Measurements from ENCODE around the gene IGFALS.

The IGFALS gene

DNA sequence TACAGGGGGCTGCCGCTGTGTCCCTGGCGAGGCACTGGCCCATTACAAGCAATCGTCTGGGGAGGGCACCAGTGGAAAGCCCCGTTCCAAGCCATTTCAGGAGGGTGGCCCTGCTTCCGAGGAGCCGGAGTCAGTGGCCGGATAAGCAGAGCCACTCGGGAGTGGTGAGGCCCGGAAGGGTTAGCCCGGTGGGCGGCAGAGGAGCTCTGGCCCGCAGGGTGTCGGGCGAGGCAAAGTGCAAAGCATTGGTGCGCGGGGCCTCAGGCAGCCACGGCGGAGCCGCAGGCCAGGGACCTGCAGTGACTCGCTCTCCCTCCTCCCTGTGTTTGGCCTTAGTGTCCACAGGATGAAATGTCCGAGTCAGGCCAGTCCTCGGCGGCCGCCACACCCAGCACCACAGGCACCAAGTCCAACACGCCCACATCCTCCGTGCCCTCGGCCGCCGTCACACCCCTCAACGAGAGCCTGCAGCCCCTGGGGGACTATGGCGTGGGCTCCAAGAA, 46.8 kb downstream of the IGFALS start:
- no peak overlapping the region for H3K4me3 ChIP-seq (ENCODE audit: low read depth, low read length)

DNA sequence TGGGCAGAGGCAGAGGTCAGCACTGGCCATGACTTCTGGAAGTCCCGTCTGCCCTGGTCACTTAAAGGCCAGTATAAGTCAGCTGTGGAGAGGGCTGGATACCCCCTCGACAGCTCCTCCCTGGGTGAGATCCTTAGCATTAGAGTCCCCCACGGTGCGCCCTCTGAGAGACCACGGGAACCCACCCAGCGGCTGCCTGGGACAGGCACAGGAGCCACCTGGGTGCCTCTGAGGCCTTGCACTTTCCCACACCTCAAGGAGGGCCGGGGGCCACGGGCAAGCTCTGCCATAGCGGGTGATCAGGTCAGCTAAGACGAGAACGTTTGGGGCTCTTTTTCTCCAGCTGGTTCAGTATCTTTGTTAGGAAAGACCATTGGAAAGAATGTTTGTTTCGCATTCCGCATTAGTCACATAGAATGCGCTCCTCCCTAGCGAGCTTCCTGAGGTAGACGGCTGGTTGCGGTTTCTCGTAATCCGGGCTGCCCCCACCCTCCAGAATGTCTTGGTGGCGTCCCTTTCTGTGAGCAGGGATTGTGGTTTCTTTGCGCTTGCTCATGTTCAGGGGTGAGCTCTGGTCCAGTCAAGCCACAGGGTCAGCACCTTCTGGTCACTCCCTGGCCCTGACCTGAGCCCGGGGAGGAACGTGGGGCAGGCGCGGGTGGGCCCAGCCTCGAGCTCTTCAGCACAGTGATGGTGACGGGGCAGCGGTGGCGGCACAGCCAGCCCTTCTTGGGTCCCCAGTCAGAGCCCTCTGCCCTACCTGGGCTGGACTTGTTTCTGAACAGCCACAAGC, 47.4 kb downstream of the IGFALS start:
- H3K4me3 ChIP-seq (ENCODE audit: low read depth, low read length) = no peak overlapping the region

DNA sequence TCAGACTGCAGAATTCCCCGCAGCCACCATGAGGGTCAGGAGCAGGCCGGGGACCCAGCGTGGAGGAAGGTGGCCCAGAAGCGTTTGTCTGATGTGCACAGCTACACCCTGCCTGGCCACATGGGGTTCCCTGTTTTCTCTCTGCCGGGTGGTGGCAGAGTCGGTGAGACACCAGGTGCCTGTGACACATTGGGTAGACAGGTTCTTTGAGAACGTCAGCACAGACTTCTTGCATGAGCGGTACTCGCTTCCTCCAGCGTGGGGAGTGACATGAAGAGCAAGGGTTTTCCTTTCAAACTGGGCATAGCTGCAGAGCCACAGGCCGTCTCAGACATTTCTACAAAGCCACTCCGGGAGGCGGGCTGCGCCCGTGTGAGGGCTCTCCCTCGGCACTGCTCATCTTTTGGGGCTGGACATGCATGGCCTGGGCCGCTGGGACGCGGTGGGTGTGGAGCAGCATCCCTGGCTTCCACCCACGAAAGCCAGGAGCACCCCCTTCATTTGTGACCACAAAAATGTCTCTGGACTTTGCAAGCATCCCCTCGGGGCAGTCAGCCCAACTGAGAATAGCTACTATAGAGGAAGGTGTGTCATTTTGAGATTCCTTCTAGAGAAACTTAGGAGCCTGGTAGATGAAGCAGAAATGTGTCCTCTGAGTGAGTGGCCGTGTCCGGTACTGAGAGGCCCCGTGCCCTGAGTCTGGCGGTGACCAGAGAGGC, 48.2 kb downstream of the IGFALS start:
- H3K4me3 ChIP-seq (ENCODE audit: low read depth, low read length) = no peak overlapping the region

DNA sequence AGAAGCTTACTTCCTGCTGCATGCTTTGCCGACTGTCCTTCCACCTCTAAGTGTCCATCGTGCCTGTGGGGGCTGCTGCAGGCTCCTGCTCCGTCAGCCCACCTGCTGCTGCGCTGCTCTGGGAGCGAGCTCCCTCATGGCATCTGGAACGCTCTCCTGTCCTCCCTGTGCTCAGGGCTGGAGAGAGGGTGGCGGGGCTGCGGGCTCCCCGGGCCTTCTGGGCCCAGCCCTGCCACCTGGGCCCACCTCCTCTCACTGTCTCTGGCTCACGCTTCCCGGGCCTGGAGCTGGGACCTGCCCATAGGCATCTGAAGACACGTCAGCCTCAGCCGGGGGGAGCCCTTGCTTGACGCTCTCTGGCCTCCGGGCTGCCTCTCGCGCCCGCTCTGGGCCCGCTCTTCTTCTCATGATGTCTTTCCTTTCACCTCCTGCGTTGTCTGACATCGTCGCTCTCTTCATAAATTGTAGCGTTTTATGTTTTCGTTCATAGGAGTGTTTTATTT, 49.1 kb downstream of the IGFALS start:
- no peak overlapping the region for H3K4me3 ChIP-seq (ENCODE audit: low read depth, low read length)

DNA sequence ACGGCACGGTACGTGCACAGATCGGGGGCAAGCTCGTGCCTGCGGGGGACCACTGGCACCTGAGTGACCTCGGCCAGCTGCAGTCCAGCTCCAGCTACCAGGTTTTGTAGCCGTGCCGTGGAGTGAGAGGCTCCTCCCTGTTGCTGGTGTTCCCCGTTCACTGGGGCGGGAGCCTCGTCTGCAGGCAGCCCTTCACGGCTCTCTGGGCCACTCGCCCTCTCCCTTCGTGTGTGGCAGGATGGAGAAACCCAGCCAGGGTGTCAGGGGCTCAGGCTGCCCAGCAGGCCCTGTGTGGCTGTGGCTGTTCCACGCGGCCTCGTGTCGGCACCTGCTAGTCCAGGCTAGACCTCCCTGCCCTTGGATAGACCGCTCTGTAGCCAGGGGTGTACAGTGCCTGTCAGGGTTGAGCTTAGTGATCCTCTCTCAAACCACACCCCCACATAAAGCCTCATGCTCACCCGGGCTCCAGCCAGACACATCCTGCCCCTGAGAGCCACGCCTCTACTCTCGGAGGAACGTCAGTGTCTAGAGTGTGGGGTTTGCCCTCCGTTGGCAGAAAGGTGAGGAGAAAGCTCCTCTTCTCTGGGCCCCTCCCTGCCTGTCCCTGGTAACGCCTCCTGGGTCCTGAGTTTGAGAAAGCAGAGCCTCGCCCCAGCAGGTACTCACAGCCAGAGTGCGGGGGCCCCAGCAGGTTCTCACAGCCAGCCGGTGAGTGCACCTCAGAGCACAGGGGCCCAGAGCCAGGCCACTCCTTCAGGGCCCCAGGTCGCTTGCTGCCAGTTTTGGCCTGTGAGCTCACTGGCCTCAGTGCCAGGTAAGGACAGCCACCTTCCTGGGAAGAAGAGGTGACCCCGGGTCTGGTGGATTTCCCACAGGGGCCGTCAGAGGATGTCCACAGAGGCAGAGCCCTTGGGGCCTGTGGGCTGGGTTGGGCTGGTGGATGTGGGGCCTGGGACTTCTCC, 49.8 kb downstream of the IGFALS start:
- H3K4me3 ChIP-seq (ENCODE audit: low read depth, low read length) = no peak overlapping the region

DNA sequence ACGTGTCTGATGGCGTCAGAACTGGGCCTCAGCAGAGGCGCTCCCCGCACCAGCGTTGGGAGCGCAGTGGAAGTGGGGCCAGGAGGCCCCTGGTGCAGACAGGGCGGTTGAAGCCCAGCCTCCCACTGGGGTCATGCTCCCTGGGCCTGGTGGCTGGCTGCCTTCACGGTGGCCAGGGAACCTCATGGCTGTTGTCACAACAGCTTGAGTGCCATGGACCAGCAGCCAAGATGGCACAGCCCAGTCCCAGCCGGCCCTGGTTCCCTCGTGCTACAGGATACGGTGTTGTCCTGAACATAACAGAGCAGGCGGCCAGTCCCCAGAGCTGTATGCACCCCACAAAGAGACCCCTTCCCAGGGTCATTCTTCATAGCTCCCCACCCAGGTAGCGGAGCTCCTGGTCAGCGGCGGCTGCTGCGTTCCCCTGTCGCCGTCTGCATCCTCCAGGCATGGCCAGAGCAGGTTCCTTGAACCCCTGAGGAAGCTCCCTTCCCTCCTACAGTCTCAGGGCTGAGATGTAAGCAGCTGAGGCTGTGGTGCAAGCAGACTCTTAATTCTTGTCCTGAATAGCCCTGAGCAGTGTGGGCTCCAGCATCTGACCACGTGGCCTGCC, 51.8 kb downstream of the IGFALS start:
- H3K4me3 ChIP-seq (ENCODE audit: low read depth, low read length) = no peak overlapping the region

DNA sequence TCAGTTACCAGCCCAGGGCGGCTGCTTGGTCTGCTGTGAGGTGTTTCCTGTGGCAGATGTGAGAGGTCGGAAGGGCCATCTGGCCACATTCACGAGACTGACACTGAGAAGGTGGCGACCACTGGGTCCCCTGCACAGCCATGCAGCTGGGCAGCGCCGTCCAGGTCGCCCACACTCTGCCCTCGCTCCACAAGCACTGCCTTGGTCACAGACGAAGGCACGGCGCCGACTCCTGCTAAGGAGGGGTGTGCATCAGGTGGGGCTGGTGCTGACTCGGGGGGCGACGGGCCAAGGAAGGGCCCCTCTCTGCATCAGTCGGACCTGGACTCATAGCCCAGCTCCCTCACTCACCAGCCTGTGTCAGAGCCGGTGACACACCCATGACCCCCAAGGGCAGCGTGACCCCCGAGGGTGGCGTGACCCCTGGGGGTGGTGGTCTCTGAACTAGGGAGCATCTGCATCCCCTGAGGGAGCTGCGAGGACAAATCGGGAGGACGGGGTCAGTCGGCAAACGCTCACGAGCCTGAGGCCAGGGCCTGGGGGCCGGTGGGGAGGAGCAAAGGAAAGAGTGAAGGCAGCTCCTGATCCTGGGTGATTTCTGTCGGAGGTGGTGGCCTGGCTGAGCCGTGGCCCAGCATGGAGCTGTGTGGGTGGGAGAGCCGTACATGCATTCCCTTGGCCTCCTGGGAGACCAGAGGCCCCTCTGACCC, 52.6 kb downstream of the IGFALS start:
- H3K4me3 ChIP-seq (ENCODE audit: low read depth, low read length) = no peak overlapping the region
